Right atrium auricular region (tissue), 2 donors: ENCODE data around the gene KIF6. TPM values are rescaled to one million over a fixed set of nuclear protein-coding genes. Genes with fewer than 3 reads are reported as not detected.

Experiments used
- DNase-seq: peaks from one replicate; pipeline ENCODE4 v3.0.0-alpha.2; 2019; ENCODE audit warnings: low spot score
- H3K27ac ChIP-seq, 2 donors: fragments of 200-600 bp; sonication (generic); 1 replicate in 1 of 2; 2 replicates in 1 of 2; pipeline ENCODE4 v1.5.1; 2016 to 2019
- H3K27me3 ChIP-seq, 2 donors: fragments of 200-600 bp; sonication (generic); one replicate each; pipeline versions ENCODE4 v1.5.1 to v1.6.0; 2017 to 2019
- H3K36me3 ChIP-seq: fragments of 200-600 bp; sonication (generic); one replicate; pipeline ENCODE4 v1.5.1; 2016
- H3K4me1 ChIP-seq, 2 donors: fragments of 200-600 bp; sonication (generic); one replicate each; pipeline versions ENCODE4 v1.5.1 to v1.6.0; 2017 to 2019
- H3K4me3 ChIP-seq, 2 donors: fragments of 200-600 bp; sonication (generic); 1 replicate in 1 of 2; 2 replicates in 1 of 2; pipeline ENCODE4 v1.5.1; 2017 to 2019; ENCODE audit warnings: mild to moderate bottlenecking in 1 of 2, moderate library complexity in 1 of 2
- H3K9me3 ChIP-seq, 2 donors: fragments of 200-600 bp; sonication (generic); one replicate each; pipeline ENCODE4 v1.5.1; 2019
- total RNA-seq, 2 donors: library from RNA; depleted of rRNA; stranded (reverse); fragments of >200 nt; gene quantifications; one replicate each; pipeline ENCODE4 v1.1.0, GENCODE V29; 2016
- TF ChIP-seq, protein P1 (sequence below), 2 donors: fragments of 200-600 bp; sonication (generic); IDR thresholded peaks; one replicate each; pipeline ENCODE4 v1.5.1; 2019; ENCODE audit warnings: antibody characterized with exemption in 2 of 2

Gene KIF6
- total RNA-seq, 2 donors from 2014 or later: not detected

DNA sequence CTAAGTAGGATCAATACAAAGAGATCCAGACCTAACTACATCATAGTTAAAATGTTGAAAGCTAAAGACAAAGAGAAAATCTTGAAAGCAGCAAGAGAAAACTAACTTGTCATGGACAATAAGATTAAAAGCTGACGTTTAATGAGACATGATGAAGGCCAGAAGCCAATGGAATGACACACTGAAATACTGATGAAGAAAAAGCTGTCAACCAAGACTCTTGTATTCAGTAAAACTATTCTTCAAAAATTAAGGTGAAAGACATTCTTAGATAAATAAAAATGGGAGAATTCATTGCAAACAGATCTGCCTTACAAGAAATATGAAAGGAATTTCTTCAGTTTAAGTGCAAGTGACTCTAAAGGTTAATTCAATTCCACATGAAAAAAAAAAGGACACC is 256.8 kb downstream of the KIF6 start:
- H3K4me3 ChIP-seq: no peak overlapping the region
- H3K36me3 ChIP-seq: no peaks in the 10 kb centered on the region
- H3K4me1 ChIP-seq: peaks cover 0 to 8% of the 10 kb centered on the region in 2 donors
- peaks cover 5 to 10% of the 10 kb centered on the region in 2 donors for H3K9me3 ChIP-seq
- H3K27ac ChIP-seq: no peak overlapping the region
- no peaks in the 10 kb centered on the region for H3K27me3 ChIP-seq
- no peak for DNase-seq
- TF ChIP-seq, protein P1, sequence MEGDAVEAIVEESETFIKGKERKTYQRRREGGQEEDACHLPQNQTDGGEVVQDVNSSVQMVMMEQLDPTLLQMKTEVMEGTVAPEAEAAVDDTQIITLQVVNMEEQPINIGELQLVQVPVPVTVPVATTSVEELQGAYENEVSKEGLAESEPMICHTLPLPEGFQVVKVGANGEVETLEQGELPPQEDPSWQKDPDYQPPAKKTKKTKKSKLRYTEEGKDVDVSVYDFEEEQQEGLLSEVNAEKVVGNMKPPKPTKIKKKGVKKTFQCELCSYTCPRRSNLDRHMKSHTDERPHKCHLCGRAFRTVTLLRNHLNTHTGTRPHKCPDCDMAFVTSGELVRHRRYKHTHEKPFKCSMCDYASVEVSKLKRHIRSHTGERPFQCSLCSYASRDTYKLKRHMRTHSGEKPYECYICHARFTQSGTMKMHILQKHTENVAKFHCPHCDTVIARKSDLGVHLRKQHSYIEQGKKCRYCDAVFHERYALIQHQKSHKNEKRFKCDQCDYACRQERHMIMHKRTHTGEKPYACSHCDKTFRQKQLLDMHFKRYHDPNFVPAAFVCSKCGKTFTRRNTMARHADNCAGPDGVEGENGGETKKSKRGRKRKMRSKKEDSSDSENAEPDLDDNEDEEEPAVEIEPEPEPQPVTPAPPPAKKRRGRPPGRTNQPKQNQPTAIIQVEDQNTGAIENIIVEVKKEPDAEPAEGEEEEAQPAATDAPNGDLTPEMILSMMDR (IDR thresholded peaks at IDR 0.05): no peak

DNA sequence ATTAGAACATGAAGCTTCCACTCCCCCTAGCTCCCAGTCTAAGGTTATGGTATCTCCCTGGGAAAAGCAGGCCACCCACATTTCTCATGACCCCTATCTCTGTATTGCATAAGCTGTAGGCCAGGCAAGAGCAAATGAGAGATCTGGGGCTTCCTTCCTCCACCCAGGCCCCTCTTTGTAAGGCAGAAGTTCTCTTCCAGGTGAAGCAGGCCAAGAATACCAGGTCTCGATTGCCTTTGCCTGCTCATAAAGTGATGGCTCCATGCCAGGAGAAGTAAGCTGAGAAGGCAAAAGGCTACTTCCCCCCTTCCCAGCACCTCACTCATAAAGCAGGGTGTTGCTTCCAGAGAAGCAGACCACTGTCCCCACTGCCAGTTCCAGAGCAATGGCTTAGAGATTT is 258.6 kb downstream of the KIF6 start:
- DNase-seq: no peak
- H3K4me3 ChIP-seq: no peak overlapping the region
- TF ChIP-seq, protein P1 (IDR thresholded peaks at IDR 0.05): no peak
- no peaks in the 10 kb centered on the region for H3K36me3 ChIP-seq
- peaks cover 5 to 10% of the 10 kb centered on the region in 2 donors for H3K9me3 ChIP-seq
- no peaks in the 10 kb centered on the region for H3K27me3 ChIP-seq
- no peak overlapping the region for H3K27ac ChIP-seq
- H3K4me1 ChIP-seq: peaks cover 0 to 1% of the 10 kb centered on the region in 2 donors

DNA sequence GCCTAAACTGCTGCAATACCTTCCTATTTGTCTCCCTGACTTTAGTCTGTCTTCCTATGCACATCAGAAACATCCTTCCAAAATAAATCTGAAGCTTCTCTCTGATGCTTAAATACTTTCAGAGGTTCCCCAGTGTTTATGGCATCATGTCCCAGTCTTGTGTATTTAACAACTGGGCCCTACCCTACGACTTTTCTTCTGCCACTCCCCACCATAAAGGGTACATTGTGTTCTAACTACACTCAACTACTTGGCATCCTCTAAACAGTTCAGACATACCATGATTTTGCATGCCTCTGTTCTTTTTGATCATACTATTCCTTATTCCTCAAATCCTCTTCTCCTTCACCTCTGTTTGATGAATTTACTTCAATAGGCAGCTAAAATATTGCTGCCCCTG is 259.7 kb downstream of the KIF6 start:
- Histone ChIP-seq H3K4me3 (no peak overlapping the region), H3K27me3 (no peaks in the 10 kb centered on the region), H3K9me3 (peaks cover 5 to 13% of the 10 kb centered on the region in 2 donors), H3K4me1 (no peaks in the 10 kb centered on the region), H3K36me3 (no peaks in the 10 kb centered on the region), H3K27ac (no peak overlapping the region)
- DNase-seq: no peak
- TF ChIP-seq, protein P1 (IDR thresholded peaks at IDR 0.05): no peak

DNA sequence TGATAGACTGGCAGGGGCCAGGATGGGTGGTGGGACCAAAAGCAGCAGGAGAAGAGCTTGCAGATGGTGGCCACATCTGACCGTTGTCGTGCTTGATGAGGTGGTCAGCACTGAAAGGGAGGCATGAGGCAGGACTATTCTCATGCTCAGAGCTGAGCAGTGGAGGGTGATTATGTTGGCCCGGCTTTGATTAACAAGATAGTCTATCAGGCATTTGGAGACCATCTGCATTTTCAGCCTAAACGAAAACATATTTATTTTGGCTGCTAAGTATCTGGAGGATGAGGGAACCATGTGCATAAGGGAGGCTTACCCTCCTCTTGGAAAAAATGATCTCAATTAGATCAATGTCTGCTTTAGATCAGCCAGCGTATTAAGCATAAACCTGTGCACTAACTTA is 261.1 kb downstream of the KIF6 start:
- no peak for DNase-seq
- Histone ChIP-seq H3K36me3 (no peaks in the 10 kb centered on the region), H3K4me1 (no peaks in the 10 kb centered on the region), H3K27me3 (no peaks in the 10 kb centered on the region), H3K27ac (no peak overlapping the region), H3K4me3 (no peak overlapping the region), H3K9me3 (peaks cover 5 to 15% of the 10 kb centered on the region in 2 donors)
- TF ChIP-seq, protein P1 (IDR thresholded peaks at IDR 0.05): no peak

DNA sequence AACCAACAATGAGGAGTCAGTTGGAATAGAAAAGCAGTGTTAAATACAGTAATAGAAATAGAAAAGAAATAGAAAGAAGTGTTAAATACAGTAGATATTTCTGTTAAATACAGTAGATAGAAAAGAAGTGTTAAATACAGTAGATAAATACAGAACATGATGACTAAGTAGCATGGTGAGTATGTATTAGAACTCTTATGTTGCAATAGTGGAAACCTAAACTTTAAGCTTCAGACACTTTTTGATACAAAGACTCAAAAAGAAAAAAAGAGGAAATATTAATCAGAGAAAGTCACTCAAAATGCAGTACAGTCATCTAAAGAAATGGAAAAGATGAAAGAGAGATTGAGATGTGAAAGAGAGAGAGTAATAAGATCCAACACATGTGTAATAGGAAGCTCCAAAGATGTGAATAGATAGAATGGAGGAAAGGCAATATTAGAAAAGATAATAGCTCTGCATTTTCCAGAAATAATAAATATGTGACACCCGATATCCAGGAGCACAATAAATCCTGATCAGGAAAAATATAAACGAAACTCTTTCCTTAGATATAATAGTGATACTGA is 271.2 kb downstream of the KIF6 start:
- Histone ChIP-seq H3K4me1 (no peaks in the 10 kb centered on the region), H3K36me3 (no peaks in the 10 kb centered on the region), H3K9me3 (peaks cover 0 to 8% of the 10 kb centered on the region in 2 donors), H3K4me3 (no peak overlapping the region), H3K27ac (no peak overlapping the region), H3K27me3 (no peaks in the 10 kb centered on the region)
- TF ChIP-seq, protein P1 (IDR thresholded peaks at IDR 0.05): no peak
- DNase-seq: no peak

DNA sequence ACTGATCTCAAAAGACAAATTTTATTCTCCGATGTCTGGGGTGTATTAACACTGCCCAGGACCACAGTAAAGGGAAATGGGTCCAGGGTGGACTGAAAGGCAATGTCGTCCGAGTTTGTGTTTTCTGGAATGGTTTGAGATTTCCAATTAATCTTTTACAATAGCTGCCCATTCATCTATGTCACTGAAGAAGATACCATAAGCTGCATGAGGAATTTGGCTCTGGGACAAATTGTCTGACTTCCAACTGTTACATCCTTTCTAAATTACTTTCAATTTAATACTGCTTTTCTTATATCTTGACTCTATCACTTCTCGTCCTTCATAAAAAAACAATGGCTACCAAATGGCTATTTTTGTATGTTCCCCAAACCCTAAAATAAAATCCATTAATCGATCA is 272.0 kb downstream of the KIF6 start:
- H3K9me3 ChIP-seq: peaks cover 0 to 8% of the 10 kb centered on the region in 2 donors
- no peaks in the 10 kb centered on the region for H3K27me3 ChIP-seq
- TF ChIP-seq, protein P1 (IDR thresholded peaks at IDR 0.05): no peak
- H3K4me3 ChIP-seq: no peak overlapping the region
- no peaks in the 10 kb centered on the region for H3K36me3 ChIP-seq
- no peak overlapping the region for H3K27ac ChIP-seq
- H3K4me1 ChIP-seq: no peaks in the 10 kb centered on the region
- DNase-seq: no peak
